ENCODE data around the gene NIP7.

DNA sequence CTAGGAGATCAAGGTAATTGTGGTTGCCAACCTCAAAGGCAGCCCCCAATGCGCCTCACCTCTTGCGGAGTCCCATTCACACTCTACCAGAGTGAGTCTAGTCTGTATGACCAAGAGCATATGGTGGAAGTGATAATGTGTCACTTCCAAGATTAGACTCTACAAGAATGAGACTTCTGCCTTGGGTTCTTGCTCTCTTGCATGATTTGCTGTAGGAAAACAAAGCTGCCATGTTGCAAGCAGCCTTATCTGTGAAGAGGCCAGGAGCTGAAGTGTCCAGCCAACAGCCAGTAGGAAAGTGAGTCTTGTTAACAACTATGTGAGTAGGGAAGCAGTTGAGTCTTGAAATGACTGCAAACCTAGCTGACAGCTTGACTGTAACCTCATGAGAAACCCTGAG, 42.8 kb downstream of the NIP7 start:
- TF ChIP-seq, protein P1, sequence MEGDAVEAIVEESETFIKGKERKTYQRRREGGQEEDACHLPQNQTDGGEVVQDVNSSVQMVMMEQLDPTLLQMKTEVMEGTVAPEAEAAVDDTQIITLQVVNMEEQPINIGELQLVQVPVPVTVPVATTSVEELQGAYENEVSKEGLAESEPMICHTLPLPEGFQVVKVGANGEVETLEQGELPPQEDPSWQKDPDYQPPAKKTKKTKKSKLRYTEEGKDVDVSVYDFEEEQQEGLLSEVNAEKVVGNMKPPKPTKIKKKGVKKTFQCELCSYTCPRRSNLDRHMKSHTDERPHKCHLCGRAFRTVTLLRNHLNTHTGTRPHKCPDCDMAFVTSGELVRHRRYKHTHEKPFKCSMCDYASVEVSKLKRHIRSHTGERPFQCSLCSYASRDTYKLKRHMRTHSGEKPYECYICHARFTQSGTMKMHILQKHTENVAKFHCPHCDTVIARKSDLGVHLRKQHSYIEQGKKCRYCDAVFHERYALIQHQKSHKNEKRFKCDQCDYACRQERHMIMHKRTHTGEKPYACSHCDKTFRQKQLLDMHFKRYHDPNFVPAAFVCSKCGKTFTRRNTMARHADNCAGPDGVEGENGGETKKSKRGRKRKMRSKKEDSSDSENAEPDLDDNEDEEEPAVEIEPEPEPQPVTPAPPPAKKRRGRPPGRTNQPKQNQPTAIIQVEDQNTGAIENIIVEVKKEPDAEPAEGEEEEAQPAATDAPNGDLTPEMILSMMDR (IDR thresholded peaks at IDR 0.05; ENCODE audit: low read length) = no peak
- TF ChIP-seq EZH2 (IDR thresholded peaks at IDR 0.05; ENCODE audit: borderline replicate concordance, low read length) = no peak
